GM18858 (cell line): ENCODE results near the gene PRAC2.

ENCODE experiments used
- ATAC-seq: cut with Tn5 transposase; IDR thresholded peaks from one replicate; pipeline ENCODE4 v1.9.1; 2021; ENCODE audit not compliant: unreplicated experiment

Gene PRAC2

DNA sequence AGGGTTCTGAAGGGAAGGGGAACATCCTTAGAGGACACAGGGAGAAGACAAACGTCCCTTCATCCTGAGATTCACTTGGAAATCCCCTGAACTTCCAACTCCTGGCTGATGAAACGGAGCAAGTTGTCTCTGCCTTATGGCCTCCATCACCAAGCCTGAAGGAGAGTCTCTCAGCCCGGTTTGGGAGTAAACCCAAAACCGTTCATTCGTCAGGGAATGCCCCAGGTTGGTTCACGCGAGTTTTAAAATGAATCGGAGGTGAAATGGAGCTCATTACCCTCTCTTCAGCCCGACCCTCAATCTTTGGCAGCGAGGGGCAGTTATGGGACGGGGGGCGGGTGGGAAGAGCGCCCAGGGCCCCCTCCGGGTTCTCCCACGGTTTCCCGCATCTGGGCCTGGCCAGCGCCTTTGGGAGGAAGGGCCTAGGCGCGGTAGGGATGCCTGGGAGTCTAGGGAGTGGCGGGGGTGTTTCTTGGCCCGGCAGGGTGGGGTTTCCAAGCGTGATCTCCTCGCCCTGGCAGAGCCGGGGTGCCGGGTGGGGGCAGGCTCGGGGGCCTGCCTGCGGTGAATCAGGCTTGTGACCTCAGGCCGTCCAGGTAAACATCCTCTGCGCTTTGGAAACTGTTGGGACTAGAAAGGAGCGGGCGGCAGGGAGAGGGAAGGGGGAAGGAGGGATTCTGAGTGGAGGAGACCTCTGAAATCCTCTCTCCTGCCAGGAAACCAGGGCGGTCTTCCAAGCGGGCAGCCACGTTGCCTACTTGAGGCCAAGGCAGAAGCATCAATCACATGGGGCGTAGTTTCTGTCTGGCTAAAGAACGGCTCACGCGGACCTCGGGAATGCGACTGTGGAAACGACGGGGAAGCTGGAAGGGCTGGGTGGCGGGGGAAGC lies 29.7 kb downstream of the PRAC2 start:
- ATAC-seq = no peak

DNA sequence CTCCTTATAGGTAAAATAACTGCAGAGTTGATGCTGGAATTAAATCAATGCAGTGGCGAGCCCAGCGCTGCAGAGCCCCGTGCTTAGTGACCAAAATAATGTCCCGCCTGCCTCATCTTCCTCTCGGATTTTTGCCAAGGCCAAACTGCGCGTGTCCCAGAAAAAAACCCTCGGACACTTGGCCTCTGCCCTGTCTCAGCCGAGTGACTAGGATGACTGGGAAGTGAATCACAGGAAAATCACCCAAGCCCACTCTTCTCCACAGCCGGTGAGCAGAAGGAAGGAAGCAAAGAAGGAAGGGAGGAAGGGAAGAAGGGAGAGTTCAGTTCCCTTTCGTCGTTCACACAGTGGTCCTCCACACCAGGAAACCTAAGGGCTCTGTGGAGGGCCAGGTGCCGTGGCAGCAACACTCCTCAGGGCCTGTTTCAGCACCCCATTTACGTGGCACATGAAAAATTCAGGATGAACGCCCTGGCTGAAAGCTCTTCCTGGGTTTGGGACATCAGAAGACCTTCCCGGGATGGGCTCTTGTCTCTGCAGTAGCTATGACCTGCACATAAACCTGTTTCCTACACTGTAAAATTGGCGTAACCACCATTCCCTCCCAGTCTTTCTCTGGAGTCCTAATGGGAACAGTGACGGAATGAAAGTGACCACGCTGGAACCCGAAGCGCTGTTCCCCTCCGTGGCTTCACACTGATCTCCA lies 31.0 kb downstream of the PRAC2 start:
- no peak for ATAC-seq

DNA sequence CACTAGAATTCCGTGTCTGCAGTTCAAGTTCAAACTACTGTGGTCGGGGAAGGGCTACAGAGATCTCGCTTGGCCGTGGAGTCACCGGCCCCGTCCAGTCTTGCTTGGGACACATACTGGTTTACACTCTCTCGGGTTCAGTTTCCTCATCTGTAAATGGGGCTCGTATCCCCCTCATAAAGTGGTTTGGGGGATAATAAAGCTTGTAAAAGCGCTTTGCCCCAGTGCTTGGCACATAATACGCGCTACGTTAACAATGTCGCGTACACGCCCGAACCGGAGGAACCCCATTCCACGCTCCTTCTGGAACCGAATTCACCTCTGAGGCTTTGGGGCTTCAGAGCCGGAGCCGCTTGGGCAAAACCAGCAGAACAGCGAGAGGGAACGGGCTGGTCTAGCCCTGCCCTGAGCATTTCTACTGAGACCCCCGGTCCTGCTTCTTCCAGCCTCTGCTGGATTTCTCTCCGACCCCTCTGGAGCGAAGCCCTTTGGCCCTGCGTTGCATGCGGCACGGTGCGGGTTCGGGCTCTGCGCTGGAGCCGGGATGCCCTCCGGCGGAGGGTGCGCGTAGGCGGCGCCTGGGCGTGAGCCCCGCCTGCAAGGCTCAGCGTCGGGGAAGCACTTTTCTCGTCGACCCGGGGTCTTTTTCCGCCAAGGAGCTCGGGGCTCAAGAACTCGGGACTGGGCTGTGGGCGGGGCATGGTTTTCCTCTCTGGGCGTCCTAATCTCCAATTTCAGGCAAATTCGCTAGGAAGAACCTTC lies 31.7 kb downstream of the PRAC2 start:
- no peak for ATAC-seq

- no peak for ATAC-seq
Measured at GRCh38 chr17:48755356-48755755, 32.4 kb downstream of the PRAC2 start.

- no peak for ATAC-seq
Measured at GRCh38 chr17:48756830-48757251, 33.9 kb downstream of the PRAC2 start.

DNA sequence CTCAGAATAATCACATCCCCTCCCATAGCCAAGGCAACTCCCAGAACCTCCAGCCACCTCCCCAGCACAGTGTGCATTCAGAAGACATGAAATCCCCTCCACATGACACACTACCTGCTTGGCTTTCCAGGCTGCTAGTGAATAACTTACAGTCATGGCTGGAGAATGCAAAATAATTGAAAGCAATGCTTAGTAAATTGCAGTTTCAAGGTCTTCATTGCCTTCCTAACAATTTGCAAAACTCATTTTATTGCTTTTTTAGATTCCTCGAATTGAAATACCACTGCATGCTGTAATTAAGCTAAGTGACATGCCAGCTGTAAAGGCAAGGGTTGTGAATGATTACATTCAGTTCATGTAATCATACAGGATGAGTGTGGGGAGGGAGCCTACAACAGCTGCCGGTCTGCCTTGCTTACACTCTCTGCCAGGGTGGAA lies 34.6 kb downstream of the PRAC2 start:
- no peak for ATAC-seq

DNA sequence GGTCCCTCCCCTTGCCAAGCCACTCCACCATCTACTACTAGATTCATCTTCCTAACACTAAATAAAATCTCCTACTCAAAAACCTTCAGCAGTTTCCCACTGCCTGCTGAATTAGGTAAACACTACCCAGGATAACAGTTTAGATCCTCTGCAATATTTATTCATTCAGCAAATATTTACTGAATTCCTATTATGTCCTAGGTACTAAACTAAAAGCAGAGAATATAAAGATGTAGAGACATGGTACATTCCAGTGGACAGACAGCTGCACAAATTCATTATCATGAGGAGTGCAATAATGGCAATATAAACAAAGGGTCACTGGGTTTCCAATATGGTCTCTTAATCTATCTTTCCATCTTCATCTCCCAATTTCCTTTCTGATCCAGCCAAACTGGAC lies 36.3 kb downstream of the PRAC2 start:
- ATAC-seq = no peak

GRCh38 chr17:48760411-48760810 lies 37.4 kb downstream of the PRAC2 start:
- no peak for ATAC-seq

DNA sequence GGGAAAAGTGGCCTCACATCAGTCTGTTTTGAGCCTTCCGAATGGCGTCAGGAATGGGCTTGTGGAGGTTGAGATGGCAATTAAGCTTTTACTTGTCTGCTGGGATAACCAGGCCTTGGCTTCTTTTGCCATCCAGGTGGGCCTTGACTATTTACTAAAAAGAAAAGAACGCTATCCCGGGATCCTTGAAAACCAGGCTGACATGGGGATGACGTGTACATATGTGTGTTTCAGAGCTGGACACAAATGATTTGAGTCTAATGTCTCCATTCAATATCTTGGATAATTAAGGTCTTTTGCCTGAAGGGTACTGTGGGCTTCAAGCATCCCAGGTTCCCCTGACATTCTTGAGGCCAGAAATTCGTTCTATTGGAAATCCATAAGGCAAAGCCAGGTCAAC lies 38.1 kb downstream of the PRAC2 start:
- no peak for ATAC-seq

DNA sequence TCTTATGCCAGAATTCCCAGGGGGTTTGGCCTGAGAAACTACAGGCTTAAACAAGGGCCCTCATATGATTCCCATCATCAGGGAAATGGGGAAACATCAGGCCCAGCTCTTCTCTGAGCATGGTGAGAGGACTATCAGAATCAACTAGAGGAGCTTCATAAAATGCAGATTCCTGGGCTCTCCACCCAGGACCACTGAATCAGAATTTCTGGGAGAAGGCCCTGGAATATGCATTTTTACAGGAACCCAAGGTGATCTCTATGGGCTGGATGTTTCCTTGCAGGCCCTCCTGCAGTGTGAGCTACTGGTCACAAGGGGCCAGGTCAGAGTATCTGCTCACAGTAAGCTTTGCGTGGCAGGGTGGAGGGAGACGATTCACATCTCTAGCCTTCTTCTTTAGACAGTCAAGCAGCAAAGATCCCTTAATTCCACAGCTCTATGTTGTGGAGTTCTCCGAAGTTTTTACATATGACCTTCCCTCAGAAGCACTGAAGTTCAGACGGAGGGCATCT lies 44.3 kb downstream of the PRAC2 start:
- ATAC-seq = no peak

GRCh38 chr17:48769009-48769675 lies 46.2 kb downstream of the PRAC2 start:
- no peak for ATAC-seq

GRCh38 chr17:48770954-48771353 lies 48.0 kb downstream of the PRAC2 start:
- no peak for ATAC-seq

GRCh38 chr17:48773245-48773644 lies 50.3 kb downstream of the PRAC2 start:
- ATAC-seq = no peak
